WTC11 (cell line): ENCODE results near the gene ELMO1.

Experiments
- CTCF ChIP-seq: fragments of 200-600 bp; IDR thresholded peaks from 2 replicates; pipeline ENCODE4 v1.8.0; 2022; ENCODE audit warnings: antibody characterized with exemption
- FOXJ3 ChIP-seq: sonication (generic); formaldehyde crosslinking; IDR thresholded peaks from 2 replicates; pipeline ENCODE4 v1.9.0; 2021; ENCODE audit warnings: missing genetic modification reagents, mild to moderate bottlenecking, borderline replicate concordance
- HMGXB4 ChIP-seq: sonication (generic); formaldehyde crosslinking; IDR thresholded peaks from 2 replicates; pipeline ENCODE4 v1.8.1; 2023; ENCODE audit warnings: mild to moderate bottlenecking, moderate library complexity, missing genetic modification reagents
- IRF1 ChIP-seq: sonication (generic); formaldehyde crosslinking; IDR thresholded peaks from 2 replicates; pipeline ENCODE4 v1.8.0; 2023; ENCODE audit warnings: missing genetic modification reagents
- JUN ChIP-seq: sonication (generic); formaldehyde crosslinking; IDR thresholded peaks from 2 replicates; pipeline ENCODE4 v1.8.0; 2023; ENCODE audit warnings: mild to moderate bottlenecking, missing genetic modification reagents
- MAX ChIP-seq: sonication (generic); formaldehyde crosslinking; IDR thresholded peaks from 2 replicates; pipeline ENCODE4 v1.8.0; 2022; ENCODE audit warnings: mild to moderate bottlenecking, missing genetic modification reagents
- PRDM15 ChIP-seq: sonication (generic); formaldehyde crosslinking; IDR thresholded peaks from 2 replicates; pipeline ENCODE4 v1.8.0; 2022; ENCODE audit warnings: missing genetic modification reagents
- SMAD3 ChIP-seq: sonication (generic); formaldehyde crosslinking; IDR thresholded peaks from 2 replicates; pipeline ENCODE4 v1.8.0; 2022; ENCODE audit warnings: missing genetic modification reagents, mild to moderate bottlenecking, borderline replicate concordance
- SP1 ChIP-seq: sonication (generic); formaldehyde crosslinking; conservative IDR thresholded peaks from 2 replicates; pipeline ENCODE4 v1.8.1; 2022; ENCODE audit warnings: missing genetic modification reagents
- TEAD1 ChIP-seq: sonication (generic); formaldehyde crosslinking; IDR thresholded peaks from 2 replicates; pipeline ENCODE4 v1.8.0; 2022; ENCODE audit warnings: mild to moderate bottlenecking, missing genetic modification reagents
- TEAD4 ChIP-seq: sonication (generic); formaldehyde crosslinking; IDR thresholded peaks from 2 replicates; pipeline ENCODE4 v1.8.0; 2022; ENCODE audit warnings: mild to moderate bottlenecking, missing genetic modification reagents
- ZNF396 ChIP-seq: fragments of 250-450 bp; sonication (Bioruptor Pico); IDR thresholded peaks from 2 replicates; pipeline ENCODE4 v1.8.0; 2021; ENCODE audit warnings: mild to moderate bottlenecking, moderate library complexity, borderline replicate concordance
- ZNF425 ChIP-seq: fragments of 250-450 bp; sonication (Bioruptor Pico); conservative IDR thresholded peaks from 2 replicates; pipeline ENCODE4 v1.9.0; 2021; ENCODE audit warnings: mild to moderate bottlenecking

GRCh38 chr7:37336259-37336658 lies 112.4 kb downstream of the ELMO1 start:
- TF ChIP-seq CTCF (no peak), IRF1 (CRISPR knock-in tag) (no peak), SP1 (CRISPR knock-in tag) (no peak), ZNF425 (CRISPR knock-in tag) (no peak), TEAD1 (no peak), HMGXB4 (CRISPR knock-in tag) (no peak), ZNF396 (CRISPR knock-in tag) (no peak), JUN (no peak), FOXJ3 (CRISPR knock-in tag) (no peak), MAX (CRISPR knock-in tag) (no peak), PRDM15 (CRISPR knock-in tag) (no peak), TEAD4 (no peak), SMAD3 (CRISPR knock-in tag) (no peak)
